T-helper 2 cell (primary cell): Measurements from ENCODE around the gene MUC4.
"Not testable (repeated sequence)": the region's sequence is repeated elsewhere in the genome, so short reads cannot be mapped to it uniquely, and the experiment has no call there.

Source experiments
- DNase-seq, 5 experiments: peaks; one replicate each; pipeline versions ENCODE4 v3.0.0 to v3.0.0-alpha.2; 2012 to 2022

Gene MUC4

DNA sequence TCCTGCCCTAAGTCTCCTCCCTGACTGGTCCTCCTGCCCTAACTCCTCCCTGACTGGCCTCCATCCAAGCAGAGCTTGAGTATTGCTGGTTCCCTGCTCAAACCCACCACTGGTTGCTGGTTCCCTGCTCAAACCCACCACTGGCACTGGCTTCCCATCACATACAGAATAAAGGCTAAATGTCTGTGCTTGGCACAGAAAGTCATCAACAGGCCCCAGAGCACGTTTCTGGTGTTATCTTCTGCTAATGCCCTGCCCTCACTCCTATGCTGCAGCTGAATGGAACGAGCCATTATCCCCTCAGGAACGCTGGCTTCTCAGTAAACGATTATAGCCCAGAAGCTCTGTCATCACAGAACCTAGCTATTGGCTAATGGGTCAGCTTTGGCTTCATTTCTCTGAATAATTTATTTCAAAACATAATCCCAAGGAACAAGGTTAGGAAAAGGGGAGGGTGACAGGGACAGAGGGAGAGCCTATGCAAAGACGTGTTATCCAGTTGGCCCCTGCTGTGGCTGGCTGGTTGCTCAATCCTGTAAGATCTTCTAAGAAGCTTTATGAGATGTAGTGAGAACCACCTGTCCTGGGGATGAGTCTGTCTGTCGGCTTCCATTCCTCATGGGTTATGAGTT is 97.2 kb downstream of the MUC4 start:
- peak in 1 of 5 experiments; percentile 61 for DNase-seq

DNA sequence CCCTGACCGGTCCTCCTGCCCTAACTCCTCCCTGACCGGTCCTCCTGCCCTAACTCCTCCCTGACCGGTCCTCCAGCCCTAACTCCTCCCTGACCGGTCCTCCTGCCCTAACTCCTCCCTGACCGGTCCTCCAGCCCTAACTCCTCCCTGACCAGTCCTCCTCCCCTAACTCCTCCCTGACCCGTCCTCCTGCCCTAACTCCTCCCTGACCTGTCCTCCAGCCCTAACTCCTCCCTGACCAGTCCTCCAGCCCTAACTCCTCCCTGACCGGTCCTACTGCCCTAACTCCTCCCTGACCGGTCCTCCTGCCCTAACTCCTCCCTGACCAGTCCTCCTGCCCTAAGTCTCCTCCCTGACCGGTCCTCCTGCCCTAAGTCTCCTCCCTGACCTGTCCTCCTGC is 98.6 kb downstream of the MUC4 start:
- peak in 1 of 5 experiments; percentile 70 for DNase-seq

DNA sequence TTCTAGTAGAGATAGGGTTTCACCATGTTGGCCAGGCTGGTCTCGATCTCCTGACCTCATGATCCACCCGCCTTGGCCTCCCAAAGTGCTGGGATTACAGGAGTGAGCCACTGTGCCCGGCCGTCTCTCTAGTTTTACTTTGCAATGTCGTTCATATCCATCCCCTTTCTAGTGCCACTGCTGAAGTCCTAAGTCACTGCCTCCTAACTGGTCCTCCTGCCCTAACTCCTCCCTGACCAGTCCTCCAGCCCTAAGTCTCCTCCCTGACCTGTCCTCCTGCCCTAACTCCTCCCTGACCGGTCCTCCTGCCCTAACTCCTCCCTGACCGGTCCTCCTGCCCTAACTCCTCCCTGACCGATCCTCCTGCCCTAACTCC is 99.2 kb downstream of the MUC4 start:
- peak in 1 of 5 experiments; percentile 76 for DNase-seq

DNA sequence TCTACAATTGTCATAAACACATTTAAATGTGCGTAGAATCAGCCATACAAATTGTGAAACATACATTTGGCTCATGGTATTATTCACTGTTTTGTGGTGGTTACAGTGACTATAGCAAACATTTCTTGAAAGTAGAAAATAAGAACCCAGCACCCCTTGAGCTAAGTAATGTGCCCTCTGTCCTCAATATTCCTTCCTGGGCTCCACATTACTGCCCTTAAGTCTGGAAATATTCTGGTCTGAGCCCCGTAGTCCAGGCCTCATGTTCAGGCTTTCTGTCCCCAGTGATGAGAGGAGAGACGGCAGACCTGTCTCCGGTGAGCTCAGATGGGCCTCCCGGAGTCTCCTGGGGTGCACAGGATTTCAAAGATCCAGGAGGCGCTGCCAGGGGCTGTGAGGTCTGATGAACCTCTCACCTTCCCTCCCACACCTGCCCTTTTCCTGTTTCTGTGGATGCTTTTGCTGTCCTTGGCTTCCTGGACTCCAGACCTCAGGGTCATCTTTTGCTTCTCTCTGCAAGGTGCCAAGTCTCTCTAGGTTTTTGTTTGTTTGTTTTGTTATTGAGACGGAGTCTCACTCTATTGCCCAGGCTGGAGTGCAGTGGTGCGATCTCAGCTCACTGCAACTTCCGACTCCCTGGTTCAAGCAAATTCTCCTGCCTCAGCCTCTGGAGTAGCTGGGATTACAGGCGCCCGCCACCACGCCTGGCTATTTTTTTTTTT is 99.8 kb downstream of the MUC4 start:
- DNase-seq = peak in 1 of 5 experiments; percentile 50

DNA sequence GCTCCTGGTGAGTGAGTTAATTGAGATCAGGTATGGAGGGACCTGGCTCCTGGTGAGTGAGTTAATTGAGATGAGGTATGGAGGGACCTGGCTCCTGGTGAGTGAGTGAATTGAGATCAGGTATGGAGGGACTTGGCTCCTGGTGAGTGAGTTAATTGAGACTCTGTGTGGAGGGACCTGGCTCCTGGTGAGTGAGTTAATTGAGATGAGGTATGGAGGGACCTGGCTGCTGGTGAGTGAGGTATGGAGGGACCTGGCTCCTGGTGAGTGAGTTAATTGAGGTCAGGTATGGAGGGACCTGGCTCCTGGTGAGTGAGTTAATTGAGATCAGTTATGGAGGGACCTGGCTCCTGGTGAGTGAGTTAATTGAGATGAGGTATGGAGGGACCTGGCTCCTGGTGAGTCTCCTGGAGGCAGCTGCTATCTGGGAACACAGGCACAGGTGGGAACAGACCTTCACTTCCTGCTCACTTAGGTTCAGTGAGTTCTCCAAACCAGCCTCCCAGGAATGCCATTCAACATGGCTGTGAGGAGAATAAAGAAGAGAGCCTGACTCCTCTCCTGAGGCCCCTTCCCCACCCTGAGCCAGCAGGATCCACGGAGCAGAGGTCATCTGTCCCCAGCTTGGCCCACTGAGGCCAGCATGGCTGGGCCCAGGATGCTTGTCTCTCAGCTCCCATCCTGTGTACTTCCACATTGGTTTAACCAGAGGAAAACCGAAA is 100.5 kb downstream of the MUC4 start:
- DNase-seq = not testable (repeated sequence)

DNA sequence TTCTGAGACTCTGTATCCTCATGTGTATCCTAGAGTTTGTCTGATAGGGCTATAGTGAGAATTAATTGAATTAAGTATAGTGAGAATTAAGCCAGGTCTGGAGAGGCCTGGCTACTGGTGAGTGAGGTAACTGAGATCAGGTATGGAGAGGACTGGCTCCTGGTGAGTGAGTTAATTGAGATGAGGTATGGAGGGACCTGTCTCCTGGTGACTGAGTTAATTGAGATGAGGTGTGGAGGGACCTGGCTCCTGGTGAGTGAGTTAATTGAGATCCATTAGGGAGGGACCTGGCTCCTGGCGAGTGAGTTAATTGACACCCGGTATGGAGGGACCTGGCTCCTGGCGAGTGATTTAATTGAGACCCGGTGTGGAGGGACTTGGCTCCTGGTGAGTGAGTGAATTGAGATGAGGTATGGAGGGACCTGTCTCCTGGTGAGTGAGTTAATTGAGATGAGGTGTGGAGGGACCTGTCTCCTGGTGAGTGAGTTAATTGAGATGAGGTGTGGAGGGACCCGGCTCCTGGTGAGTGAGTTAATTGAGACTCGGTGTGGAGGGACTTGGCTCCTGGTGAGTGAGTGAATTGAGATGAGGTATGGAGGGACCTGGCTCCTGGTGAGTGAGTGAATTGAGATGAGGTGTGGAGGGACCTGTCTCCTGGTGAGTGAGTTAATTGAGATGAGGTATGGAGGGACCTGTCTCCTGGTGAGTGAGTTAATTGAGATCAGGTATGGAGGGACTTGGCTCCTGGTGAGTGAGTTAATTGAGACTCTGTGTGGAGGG is 101.4 kb downstream of the MUC4 start:
- not testable (repeated sequence) for DNase-seq

DNA sequence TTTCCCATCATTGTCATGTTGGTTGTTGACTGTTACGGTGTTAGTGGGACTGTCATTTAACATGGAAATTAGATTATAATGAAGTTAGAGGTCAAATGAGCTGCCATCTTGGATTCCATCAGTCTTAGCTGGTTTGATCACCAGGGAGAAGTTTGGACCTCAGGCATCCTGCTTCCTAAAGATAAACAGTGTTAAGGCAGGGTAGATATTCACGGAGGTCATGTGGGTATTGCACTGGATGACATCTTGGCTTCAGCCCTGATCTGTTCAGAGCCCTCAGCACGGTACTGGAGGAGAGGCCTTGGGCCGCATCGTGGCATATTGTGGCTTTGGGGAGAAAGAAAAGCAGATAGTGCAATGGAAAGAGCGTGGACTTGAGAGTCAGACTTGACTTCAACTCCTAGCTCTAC is 102.0 kb downstream of the MUC4 start:
- DNase-seq = no peak

DNA sequence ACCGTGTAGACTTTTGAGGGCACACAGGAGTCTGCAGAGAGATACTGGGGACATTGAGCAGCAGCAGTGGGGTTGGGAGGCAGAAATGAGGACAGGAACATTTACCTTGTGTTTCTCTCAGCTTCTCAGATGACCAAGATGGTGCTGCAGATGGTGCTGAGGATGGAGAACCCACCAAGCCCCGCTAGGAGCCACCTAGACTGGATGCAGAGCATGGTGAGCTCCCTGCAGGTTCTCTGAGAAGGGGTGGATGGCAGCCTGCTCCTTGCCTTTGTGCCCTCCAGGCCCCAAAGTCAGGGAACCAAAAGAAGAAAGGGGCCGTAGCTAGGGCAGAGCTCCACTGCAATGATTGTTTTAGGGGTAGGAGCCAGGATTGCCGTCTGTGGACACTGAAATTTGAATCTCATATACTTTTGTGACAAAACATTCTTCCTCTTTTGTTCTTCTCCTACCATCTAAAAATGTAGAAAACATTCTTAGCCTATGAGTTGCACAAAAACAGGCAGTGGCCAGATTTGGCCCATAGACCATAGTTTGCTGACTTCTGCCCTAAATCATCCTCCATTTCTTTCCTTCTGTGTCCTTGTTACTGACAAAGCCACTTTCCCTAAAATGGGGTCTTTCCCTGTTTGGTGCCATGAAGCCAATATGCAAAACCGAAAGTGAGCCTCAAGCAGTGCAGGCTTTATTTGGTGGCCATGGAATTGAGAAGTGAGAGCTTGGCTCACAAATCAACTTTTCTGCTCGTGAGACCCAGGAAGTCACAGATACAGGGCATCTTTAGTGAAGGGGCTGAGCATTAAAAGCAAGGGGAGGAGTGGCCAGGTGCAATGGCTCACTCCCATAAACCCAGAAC is 102.9 kb downstream of the MUC4 start:
- DNase-seq = no peak

DNA sequence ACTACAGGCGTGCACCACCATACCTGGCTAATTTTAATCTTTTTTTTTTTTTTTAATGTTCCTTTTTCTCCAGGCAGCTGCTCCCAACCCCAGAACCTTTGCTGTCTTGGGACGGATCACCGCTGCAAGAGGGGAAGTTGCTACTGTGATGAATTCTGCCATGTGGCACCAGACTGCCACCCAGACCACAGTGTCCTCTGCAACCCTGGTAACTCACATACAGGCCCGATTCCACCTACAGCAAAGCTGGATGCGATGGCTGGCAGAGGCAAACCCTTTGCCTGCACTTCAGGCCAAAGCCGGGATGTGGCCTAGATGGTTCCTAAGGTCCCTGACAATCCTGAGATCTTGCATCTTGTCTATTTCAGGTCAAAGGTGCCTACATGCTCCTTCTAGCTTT is 103.7 kb downstream of the MUC4 start:
- no peak for DNase-seq

DNA sequence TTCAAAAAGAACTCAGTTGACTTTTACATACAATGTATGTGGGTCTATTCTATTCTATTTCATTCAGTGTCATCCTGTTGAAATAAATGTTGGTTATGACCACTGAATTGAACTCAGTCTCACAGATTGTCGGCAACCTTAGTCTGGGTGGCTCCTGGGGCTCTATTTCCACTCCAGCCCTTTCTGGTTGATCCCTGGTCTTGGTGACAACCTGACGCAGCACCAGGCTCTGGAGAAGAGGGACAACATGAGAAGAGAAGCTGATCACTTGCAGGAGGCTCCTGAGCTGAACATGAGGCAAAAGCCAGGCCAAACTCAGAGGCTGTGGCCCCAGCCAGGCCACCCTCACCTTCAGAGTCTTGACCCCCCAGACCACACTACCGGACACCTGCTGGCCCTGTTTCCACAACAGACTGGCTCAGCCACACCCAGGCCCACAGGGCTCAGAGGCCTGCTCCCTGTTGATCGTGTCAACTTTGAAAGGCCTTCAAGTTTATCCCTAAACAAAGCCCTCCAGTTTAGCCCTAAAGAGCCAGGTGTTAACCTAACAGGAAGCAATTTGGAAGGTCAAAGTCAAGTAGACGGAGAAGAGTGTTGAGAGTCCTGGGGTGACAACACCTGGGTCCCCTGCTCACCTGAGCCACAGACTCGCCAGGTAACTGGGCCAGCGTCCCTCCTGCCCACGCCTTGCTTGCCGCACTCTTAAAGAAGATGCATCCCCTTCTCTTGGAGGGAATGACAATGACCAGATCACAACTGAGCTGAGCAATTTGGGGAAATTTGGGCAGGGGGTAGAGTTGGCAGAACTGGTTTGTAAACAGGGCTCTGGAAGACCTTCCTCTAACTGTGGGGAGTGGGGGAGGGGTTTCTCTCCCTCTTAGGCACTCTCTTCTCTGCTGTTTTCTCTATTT is 106.4 kb downstream of the MUC4 start:
- DNase-seq = no peak

DNA sequence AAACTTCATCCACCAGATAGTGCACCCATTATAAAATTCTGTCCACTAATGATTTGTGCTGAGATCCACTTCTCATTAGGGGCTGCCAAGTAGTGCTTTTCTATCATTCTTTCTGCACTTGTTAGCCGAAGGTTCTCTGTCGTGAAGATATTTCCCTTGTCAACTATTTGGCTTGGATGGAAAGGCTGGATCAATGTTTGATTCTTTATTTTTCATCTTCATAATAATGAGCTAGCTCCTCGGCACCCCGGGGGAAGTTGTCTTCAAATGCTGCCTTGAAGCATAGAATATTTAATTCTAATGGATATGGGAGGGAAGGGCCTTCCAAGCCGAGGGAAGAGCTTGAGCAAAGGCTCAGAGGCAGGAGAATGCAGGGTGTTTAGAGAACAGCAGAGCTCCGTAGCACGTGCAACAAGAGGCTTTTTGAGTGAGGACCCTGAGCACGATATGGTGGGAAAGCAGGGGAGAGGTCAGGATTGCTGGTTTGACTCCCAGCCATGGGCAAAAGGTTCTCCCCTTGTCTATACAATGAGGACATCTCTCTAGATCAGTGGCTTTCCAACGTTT is 107.2 kb downstream of the MUC4 start:
- no peak for DNase-seq

DNA sequence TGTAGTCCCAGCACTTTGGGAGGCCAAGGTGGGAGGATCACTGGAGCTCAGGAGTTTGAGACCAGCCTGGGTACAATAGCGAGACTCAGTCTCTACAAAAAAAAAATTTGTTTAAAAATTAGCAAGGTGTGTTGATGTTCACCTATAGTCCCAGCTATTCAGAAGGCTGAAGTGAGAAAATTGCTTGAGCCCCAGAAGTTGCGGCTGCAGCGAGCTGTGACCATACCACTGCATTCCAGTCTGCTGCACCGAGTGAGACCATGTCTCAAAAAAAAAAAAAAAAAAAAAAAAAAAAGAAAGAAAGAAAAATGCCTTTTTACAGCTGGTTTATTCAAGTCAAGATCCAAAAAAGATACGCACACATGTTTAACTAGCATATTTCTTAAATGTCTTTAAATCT is 108.0 kb downstream of the MUC4 start:
- DNase-seq = no peak

DNA sequence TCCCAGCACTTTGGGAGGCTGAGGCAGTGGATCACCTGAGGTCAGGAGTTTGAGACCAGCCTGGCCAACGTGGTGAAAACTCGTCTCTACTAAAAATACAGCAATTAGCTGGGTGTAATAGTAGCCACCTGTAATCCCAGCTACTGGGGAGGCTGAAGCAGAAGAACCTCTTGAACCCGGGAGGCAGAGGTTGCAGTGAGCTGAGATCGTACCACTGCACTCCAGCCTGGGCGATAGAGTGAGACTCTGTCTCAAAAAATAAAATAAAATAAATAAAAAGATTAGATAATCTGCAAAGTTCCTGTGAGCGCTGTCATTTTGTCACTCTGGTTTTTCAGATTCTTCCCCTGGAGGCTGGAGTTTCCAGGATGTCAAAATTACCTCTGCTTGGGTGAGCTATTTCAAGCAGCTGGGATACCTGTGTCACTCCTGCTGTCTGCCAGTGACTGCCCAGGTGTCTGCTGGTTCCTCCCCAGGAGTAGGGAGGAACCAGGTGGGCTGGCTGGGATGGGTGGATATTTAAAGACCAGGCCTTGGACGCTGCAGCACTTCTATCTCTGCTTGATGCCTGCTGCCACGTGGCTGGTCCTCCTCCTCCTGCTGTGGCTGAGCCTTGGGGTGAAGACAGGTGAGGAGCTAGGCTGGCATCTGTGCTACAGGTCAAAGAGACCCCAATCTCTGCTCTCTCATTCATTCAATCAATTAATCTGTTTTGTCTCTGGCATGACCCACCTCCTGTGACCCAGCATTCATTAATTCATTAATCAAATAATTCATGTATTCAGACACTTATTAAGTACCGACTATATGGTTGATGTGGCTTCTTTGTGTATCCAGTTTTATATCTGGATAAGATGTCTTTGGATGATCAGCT is 110.5 kb downstream of the MUC4 start:
- no peak for DNase-seq

DNA sequence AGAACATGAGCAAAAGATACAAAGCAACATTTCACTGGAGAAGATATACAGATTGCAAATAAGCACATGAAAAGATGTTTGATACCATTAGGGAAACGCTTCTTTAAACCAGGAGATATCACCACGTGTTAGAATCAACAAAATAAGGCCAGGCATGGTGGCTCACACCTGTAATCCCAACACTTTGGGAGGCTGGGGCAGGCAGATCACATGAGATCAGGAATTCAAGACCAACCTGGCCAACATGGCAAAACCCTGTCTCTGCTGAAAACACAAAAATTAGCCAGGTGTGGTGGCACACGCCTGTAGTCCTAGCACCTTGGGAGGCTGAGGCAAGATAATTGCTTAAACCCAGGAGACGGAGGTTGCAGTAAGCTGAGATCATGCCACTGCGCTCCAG is 111.4 kb downstream of the MUC4 start:
- DNase-seq = no peak

DNA sequence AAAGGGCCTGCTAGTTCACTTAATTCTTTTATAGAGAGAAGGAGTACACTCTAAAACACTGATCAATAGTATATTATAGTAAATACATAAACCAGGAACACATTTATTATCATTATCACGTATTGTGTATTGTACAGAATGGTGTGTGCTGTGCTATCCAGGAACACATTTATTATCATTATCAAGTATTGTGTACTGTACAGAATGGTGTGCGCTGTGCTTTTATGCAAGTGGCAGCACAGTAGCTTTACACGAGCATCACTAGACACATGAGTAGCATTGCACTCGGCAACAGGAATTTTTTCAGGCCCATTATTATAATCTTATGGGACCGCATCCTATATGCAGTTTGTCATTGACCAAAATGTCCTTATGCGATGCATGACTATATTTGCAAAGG is 111.9 kb downstream of the MUC4 start:
- no peak for DNase-seq

DNA sequence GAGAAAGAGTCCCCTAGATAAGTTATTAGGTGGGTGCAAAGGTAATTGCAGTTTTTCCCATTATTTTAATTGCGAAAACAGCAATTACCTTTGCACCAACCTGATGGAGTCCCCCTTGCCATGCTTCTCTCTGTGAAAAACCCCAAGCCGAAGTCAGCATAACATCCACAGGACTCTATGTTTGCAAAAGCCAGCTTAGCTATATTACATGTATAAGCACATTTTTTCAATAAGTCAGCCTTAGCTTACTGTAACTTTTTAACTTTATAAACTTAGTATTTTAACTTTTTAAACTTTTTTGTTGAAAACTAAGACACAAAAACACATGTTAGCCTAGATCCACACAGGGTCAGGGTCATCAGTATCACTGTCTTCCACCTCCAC is 112.3 kb downstream of the MUC4 start:
- no peak for DNase-seq

DNA sequence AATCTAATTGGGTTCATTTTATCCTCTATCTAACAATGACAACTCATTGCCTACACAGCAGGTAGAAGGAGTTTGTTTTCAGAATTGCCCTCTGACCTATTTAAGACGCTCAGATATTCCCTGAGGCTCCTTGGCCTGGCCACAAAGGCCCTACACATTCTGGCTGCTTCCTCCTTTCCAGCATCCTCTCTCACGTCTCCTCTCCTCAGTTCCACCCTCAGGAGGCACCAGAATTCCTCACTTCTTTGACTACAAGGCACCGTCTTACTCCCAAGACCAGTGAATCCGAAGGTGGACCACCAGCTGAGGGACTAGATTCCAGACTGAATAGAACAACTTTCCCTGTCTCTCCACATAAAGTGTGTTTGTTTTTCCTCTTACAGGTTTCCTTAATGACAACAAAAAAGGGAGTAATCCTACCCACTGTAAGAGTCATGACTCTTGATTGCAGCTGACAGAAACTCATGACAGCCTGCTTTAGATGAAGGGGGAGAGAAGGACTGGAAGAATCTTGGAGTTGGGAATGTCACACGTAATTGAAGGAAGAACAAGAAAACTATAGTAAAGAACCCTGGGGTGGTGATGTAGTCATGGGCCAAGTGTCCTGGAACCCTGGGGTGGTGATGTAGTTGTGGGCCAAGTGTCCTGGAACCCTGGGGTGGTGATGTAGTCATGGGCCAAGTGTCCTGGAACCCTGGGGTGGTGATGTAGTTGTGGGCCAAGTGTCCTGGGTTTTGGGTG is 112.9 kb downstream of the MUC4 start:
- DNase-seq = no peak

DNA sequence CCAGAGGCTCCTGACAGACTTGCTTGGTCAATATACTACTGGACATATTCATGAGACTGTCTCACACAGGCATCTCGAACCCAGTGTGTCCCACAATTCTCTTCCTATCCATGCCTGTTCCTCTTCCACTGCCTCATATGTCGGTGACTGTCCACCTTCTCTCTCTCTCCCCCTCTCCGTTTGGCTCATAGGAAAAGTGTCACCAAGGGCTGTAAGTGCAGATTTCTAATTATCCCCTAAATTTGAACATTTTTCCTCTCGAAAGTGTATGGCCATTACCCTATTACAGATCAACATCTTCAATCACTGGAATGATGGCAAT is 113.4 kb downstream of the MUC4 start:
- DNase-seq = no peak
